Heart left ventricle (tissue), 16 donors: Measurements from ENCODE around the gene GRXCR2. TPM values are rescaled to one million over a fixed set of nuclear protein-coding genes. Genes with fewer than 3 reads are reported as not detected.
A peak's percentile ranks its signal among the peaks of the same experiment; 100 is the strongest.
"Not testable (repeated sequence)": the region's sequence is repeated elsewhere in the genome, so short reads cannot be mapped to it uniquely, and the experiment has no call there.

Experiments
- ATAC-seq, 4 donors: fragments of 200-7000 bp; cut with Tn5 transposase; one replicate each; pipeline ENCODE4 v1.9.1; 2020 to 2022; ENCODE audit warnings: moderate library complexity in 4 of 4, mild to moderate bottlenecking in 3 of 4, moderate number of reproducible peaks in 1 of 4
- DNase-seq, 5 donors: peaks; one replicate each; pipeline ENCODE4 v3.0.0-alpha.2; 2020
- H3K27ac ChIP-seq, 12 donors: fragments of 200-600 bp; sonication (generic) in 4 of 12; one replicate each; pipeline versions ENCODE4 v1.5.0 to v1.8.0; 2016 to 2022; ENCODE audit warnings: mild to moderate bottlenecking in 2 of 12
- H3K27me3 ChIP-seq, 9 donors: fragments of 200-600 bp; sonication (generic) in 2 of 9; one replicate each; pipeline versions ENCODE4 v1.5.1 to v1.8.0; 2016 to 2022; ENCODE audit warnings: mild to moderate bottlenecking in 3 of 9
- H3K36me3 ChIP-seq, 9 donors: fragments of 200-600 bp; sonication (generic) in 2 of 9; one replicate each; pipeline versions ENCODE4 v1.5.0 to v1.8.0; 2018 to 2022; ENCODE audit warnings: mild to moderate bottlenecking in 2 of 9
- H3K4me1 ChIP-seq, 12 donors: fragments of 200-600 bp; sonication (generic) in 4 of 12; one replicate each; pipeline versions ENCODE4 v1.5.0 to v1.8.0; 2016 to 2022; ENCODE audit warnings: mild to moderate bottlenecking in 3 of 12
- H3K4me3 ChIP-seq, 12 donors: fragments of 200-600 bp; sonication (generic) in 4 of 12; one replicate each; pipeline versions ENCODE4 v1.5.0 to v1.8.0; 2017 to 2022; ENCODE audit warnings: mild to moderate bottlenecking in 9 of 12, moderate library complexity in 4 of 12
- H3K9me3 ChIP-seq, 12 donors: fragments of 200-600 bp; sonication (generic) in 4 of 12; one replicate each; pipeline versions ENCODE4 v1.5.0 to v1.8.0; 2016 to 2022; ENCODE audit warnings: mild to moderate bottlenecking in 1 of 12
- CTCF ChIP-seq, 12 donors: fragments of 200-600 bp; sonication (generic) in 4 of 12; IDR thresholded peaks; one replicate each; pipeline versions ENCODE4 v1.5.0 to v1.8.0; 2018 to 2022; ENCODE audit warnings: antibody characterized with exemption in 12 of 12, mild to moderate bottlenecking in 5 of 12
- POLR2A ChIP-seq, 2 donors: fragments of 450-650 bp; IDR thresholded peaks; one replicate each; pipeline ENCODE4 v1.6.1; 2017; ENCODE audit warnings: antibody characterized with exemption in 2 of 2, mild to moderate bottlenecking in 2 of 2, moderate library complexity in 2 of 2
- WGBS, 4 donors: extraction: QIAGEN DNeasy Blood & Tissue Kit in 2 of 4; methylation state at CpG; one replicate each; pipeline versions ENCODE4 v1.1.5 to v1.1.7; 2013 to 2018; 5-methylcytosine and 5-hydroxymethylcytosine counted together
- intact Hi-C, 10 donors: fragments of 100-400 bp; cut with DNase I; formaldehyde crosslinking; loops; one replicate each; pipeline versions ENCODE4 v1.11.1 to v1.14.2; 2022
- polyA plus RNA-seq, 2 donors: library from polyadenylated mRNA; stranded (reverse); fragments of 200-250 nt; gene quantifications; one replicate each; pipeline ENCODE4 v1.2.3, GENCODE V29; 2013
- total RNA-seq, 9 donors: library from RNA; depleted of rRNA in 2 of 9; stranded (reverse); fragments of >200 nt in 2 of 9; fragmentation: NEBNext Ultra II Directional in 3 of 9; extraction: Animal tissue kit (Norgen Biotek cat#: 25700) in 3 of 9; gene quantifications; one replicate each; pipeline versions ENCODE4 v1.1.0 to v1.2.4, GENCODE V29; 2016 to 2023
- donor health status: ischemic (EF 13 %, LVEDD 7.1; RV severe dilation, severe dysfunction).
- donor health status: healthy with polysubstance abuse.
- donor health status: DM: no; HTN: yes; CAD: no.
- donor health status: DM: no; HTN: no; CAD: no.
- donor health status: ischemic (EF 25% LVEDD 6.9; RV normal size, moderate dysfunction).
- donor health status: ischemic (EF 25% LVEDD 5.7; RV mildly dilated, moderate dysfunction).
- donor health status: healthy.
- donor health status: DM: yes; HTN: yes; CAD: no.
- donor health status: ischemic (EF 35%, LVEDD 5.7; RV mildly dilated, moderate dysfunction).
- donor health status: nonischemic (EF 11% LVEDD 7.7; RV severe dilation, severe dysfunction).
- donor health status: DM: yes; HTN: yes; CAD: no.
- donor health status: PGD.
- donor health status: ischemic (EF 29% LVEDD 5.4; RV normal size, mild dysfunction).
- donor health status: nonischemic (EF 23%, LVEDD 6.1; RV moderate dilation, normal function).

Gene GRXCR2
- total and polyA plus RNA-seq, 11 donors = 0.28 to 5.7 (median 0.80) TPM; not detected in 3

DNA sequence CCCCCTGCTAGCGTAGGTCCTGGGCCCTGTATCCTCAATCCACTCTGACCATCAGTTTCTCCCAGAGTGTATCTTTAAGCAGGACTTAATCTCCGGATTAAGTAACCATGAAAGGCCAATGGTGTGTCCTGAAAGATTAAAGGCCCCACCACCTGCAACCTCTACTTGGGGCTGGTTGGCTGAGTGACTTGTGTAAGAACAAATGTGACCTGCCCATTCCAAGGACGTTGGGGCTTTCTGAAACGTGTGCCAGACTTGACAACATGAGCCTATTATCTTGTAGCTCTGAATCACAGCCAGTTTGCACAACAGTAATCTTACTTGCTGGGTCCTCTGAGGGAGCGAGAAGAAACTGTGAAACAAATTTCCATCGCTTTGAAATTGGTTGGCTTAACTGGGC, 34.5 kb downstream of the GRXCR2 start:
- ATAC-seq = no peak
- no peak overlapping the region for H3K27ac ChIP-seq
- no peak overlapping the region for H3K4me3 ChIP-seq
- DNase-seq = no peak
- TF ChIP-seq POLR2A (IDR thresholded peaks at IDR 0.05) = no peak
- no peak for TF ChIP-seq CTCF (IDR thresholded peaks at IDR 0.05)
- H3K9me3 ChIP-seq = no peaks in the 10 kb centered on the region
- intact Hi-C loops = loop anchor here in 6 of 10 donors (5.0 to 10.0 kb wide), 4 partner anchors 153 to 287 kb away; no protein-coding TSS in a partner anchor
- no peaks in the 10 kb centered on the region for H3K36me3 ChIP-seq
- no peaks in the 10 kb centered on the region for H3K27me3 ChIP-seq
- peaks cover 0 to 18% (median 7%) of the 10 kb centered on the region in 12 donors for H3K4me1 ChIP-seq
- WGBS, 4 donors = 58 to 65% (median 61%) methylated on average over 6 of the region's 6 CpGs

GRCh38 chr5:145836241-145836640, 36.6 kb downstream of the GRXCR2 start:
- H3K4me3 ChIP-seq = peak overlapping the region in 4 of 12 donors; percentile 67 to 80 (median 75)
- not testable (repeated sequence) for ATAC-seq, H3K9me3 ChIP-seq, H3K36me3 ChIP-seq, H3K27ac ChIP-seq, H3K27me3 ChIP-seq, DNase-seq
- H3K4me1 ChIP-seq = peaks cover 0 to 18% (median 7%) of the 10 kb centered on the region in 12 donors
- intact Hi-C loops = loop anchor here in 6 of 10 donors (5.0 to 10.0 kb wide), 4 partner anchors 151 to 289 kb away; no protein-coding TSS in a partner anchor
- 95 to 99% (median 98%) methylated on average over 13 of the region's 13 CpGs for WGBS, 4 donors

DNA sequence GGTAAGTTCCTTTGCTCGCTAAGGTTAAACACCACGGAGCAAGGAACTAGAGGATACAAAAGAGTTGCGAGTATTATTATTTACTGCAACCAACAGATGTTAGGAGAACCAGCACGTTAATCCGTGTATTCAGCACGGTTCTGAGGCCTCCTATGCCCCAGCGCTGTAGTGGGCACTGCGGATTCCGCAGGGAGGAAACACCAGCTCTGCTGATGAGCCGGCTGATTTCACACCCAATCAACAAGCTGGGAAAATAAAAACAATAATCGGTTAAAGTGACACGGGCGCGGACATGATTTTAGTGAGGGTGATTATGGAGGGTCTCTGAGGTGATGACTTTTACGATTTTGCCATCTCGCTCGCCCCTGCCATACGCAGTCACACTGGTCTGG, 37.0 kb downstream of the GRXCR2 start:
- ATAC-seq = peak in 1 of 4 donors; percentile 9
- no peak for DNase-seq

DNA sequence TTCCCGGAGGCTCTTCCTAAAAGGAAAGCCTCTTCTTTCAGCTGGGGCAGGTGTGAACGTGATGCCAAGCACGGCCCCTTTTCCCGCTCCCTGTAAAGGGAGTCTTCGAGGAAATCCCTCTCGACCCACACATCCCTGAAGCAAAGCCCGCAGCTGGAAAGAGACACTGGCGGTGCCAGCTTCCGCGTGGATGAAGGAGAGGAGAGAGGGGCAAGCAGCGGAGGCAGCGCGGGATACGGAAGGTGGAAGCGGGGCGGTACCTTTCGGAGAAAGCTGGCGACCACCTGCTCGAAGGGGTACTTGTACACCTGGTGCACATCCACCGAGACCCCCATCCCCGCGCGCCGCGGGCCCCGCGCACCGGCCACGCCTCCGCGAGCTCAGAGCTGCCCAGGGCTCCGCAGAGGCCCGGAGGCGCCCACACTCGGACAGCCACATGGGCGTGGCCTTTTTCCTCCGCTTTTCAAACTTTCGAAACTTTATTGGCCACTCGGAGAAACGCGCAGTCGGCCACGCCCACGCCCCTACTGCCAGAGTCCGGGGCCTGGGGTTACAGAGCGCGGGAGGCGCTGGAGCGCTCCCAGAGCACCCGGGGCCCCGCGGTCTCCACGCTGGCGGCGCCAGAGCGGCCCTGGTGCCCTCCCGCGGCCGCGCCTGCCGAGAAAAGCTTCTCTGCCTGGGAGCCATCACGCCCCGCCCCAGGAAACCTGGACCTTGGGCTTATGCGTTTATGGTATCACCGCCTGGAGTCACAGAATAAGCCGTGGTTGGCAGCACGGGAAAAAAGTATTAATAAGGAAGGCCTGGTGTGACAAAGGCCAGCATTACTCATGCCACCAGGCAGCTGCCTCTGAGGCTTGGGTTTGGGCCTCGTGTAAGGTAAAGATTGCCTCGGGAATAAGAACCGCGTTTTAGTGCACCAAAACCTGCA, 37.6 kb downstream of the GRXCR2 start, which contains the start of gene PRELID2:
Gene PRELID2, minus strand, starts transcription at position 426 of the 931 bp plus-strand sequence. Its CDS starts 91 bp downstream, at position 335.
- Histone ChIP-seq H3K4me3 (peak within 1 kb of the TSS; percentile 65 to 85 (median 76)), H3K9me3 (no peaks in the 10 kb centered on the region), H3K36me3 (no peaks in the 10 kb centered on the region), H3K4me1 (peaks cover 0 to 26% (median 13%) of the 10 kb centered on the region in 12 donors), H3K27me3 (no peaks in the 10 kb centered on the region), H3K27ac (peak within 1 kb of the TSS; percentile 40 to 82 (median 69))
- DNase-seq (peak; percentile 89 to 93 (median 91)), ATAC-seq (peak; percentile 88 to 97 (median 95))
- intact Hi-C loops = loop anchor here in 9 of 10 donors (1.0 to 10.0 kb wide), 6 partner anchors 43 to 290 kb away; no protein-coding TSS in a partner anchor
- WGBS, 4 donors = 1 to 2% (median 1%) methylated on average over 37 to 71 of the region's 71 CpGs
- TF ChIP-seq POLR2A (IDR thresholded peaks at IDR 0.05) (peak in 1 of 2 donors; percentile 75), CTCF (IDR thresholded peaks at IDR 0.05) (peak in 3 of 12 donors; percentile 12 to 32 (median 28))

More for the DNA sequence above, 37.0 kb downstream of the GRXCR2 start:
- peak overlapping the region; percentile 40 to 82 (median 69) for H3K27ac ChIP-seq
- peaks cover 0 to 20% (median 9%) of the 10 kb centered on the region in 12 donors for H3K4me1 ChIP-seq
- TF ChIP-seq POLR2A (IDR thresholded peaks at IDR 0.05) (no peak), CTCF (IDR thresholded peaks at IDR 0.05) (no peak)
- intact Hi-C loops = loop anchor here in 6 of 10 donors (1.0 to 10.0 kb wide), 5 partner anchors 42 to 289 kb away; no protein-coding TSS in a partner anchor
- no peaks in the 10 kb centered on the region for H3K27me3 ChIP-seq
- no peaks in the 10 kb centered on the region for H3K36me3 ChIP-seq
- H3K4me3 ChIP-seq = peak overlapping the region; percentile 65 to 85 (median 76)
- 47 to 75% (median 56%) methylated on average over 18 of the region's 18 CpGs for WGBS, 4 donors
- H3K9me3 ChIP-seq = no peaks in the 10 kb centered on the region
